SK-N-SH (cell line): Measurements from ENCODE around the gene DZIP1L. TPM values are rescaled to one million over a fixed set of nuclear protein-coding genes. Genes with fewer than 3 reads are reported as not detected.

Source experiments
- CTCF ChIA-PET: fragments of 300-600, 350-600 bp; formaldehyde crosslinking; extraction: SDS; loops from one replicate; lab custom pipeline; 2021; lab: Yijun Ruan, JAX
- POLR2A ChIA-PET: fragments of 350-600 bp; sonication (Branson Sonifier 250); formaldehyde crosslinking; extraction: SDS; loops from one replicate; lab custom pipeline; 2020; ENCODE audit warnings: antibody characterized with exemption, inconsistent platforms; lab: Yijun Ruan, JAX
- DNase-seq: peaks from one replicate; pipeline ENCODE4 v3.0.0; 2012
- H2AFZ ChIP-seq: fragments of 200-600 bp; sonication (generic); 2 replicates; pipeline ENCODE4 v1.8.1; 2016; ENCODE audit warnings: antibody characterized with exemption, mild to moderate bottlenecking, low read depth
- H3F3A ChIP-seq: fragments of 200-600 bp; sonication (generic); replicated peaks from 2 replicates; pipeline ENCODE3; 2016; ENCODE audit warnings: antibody characterized with exemption, mild to moderate bottlenecking; ENCODE audit not compliant: insufficient read depth
- H3K27ac ChIP-seq, 2 experiments: fragments of 200-500 bp in 1 of 2; fragments of 200-600 bp in 1 of 2; sonication (Bioruptor generic) in 1 of 2; sonication (generic), shearing (Covaris generic) in 1 of 2; 2 replicates each; pipeline versions ENCODE4 v1.5.1 to v1.6.1; 2014 to 2016; ENCODE audit warnings: low read depth in 2 of 2, inconsistent platforms in 1 of 2, low read length in 1 of 2, mild to moderate bottlenecking in 1 of 2, mixed read lengths in 1 of 2
- H3K27me3 ChIP-seq: fragments of 200-600 bp; sonication (generic), shearing (Covaris generic); 2 replicates; pipeline ENCODE4 v1.6.1; 2016; ENCODE audit warnings: mixed run types; ENCODE audit not compliant: insufficient read depth
- H3K36me3 ChIP-seq, 2 experiments: fragments of 200-500 bp in 1 of 2; fragments of 200-600 bp in 1 of 2; sonication (Bioruptor generic) in 1 of 2; sonication (generic) in 1 of 2; replicated peaks in 1 of 2; 2 replicates each; pipeline versions ENCODE3 to v1.5.1; 2014 to 2016; ENCODE audit warnings: low read length in 1 of 2, mild to moderate bottlenecking in 1 of 2; ENCODE audit not compliant: insufficient read depth in 2 of 2, control insufficient read depth in 1 of 2
- H3K4me1 ChIP-seq, 2 experiments: fragments of 200-500 bp in 1 of 2; fragments of 200-600 bp in 1 of 2; sonication (Bioruptor generic) in 1 of 2; sonication (generic), shearing (Covaris generic) in 1 of 2; 2 replicates each; pipeline versions ENCODE4 v1.5.1 to v1.6.1; 2014 to 2016; ENCODE audit warnings: low read depth in 1 of 2, low read length in 1 of 2, mixed run types in 1 of 2; ENCODE audit not compliant: insufficient read depth in 2 of 2, control insufficient read depth in 1 of 2
- H3K4me2 ChIP-seq: fragments of 200-600 bp; sonication (generic), shearing (Covaris generic); 2 replicates; pipeline ENCODE4 v1.6.1; 2017; ENCODE audit warnings: mixed run types
- H3K4me3 ChIP-seq, 2 experiments: fragments of 200-500 bp in 1 of 2; fragments of 200-600 bp in 1 of 2; sonication (Bioruptor generic) in 1 of 2; sonication (generic), shearing (Covaris generic) in 1 of 2; 2 replicates each; pipeline versions ENCODE4 v1.5.1 to v1.8.1; 2014 to 2016; ENCODE audit warnings: low read depth in 2 of 2, inconsistent platforms in 1 of 2, low read length in 1 of 2, mild to moderate bottlenecking in 1 of 2, mixed read lengths in 1 of 2, moderate library complexity in 1 of 2
- H3K79me2 ChIP-seq: fragments of 200-600 bp; sonication (generic); 2 replicates; pipeline ENCODE4 v1.8.1; 2017; ENCODE audit warnings: mild to moderate bottlenecking; ENCODE audit not compliant: insufficient read depth
- H3K9ac ChIP-seq: fragments of 200-600 bp; sonication (generic); 2 replicates; pipeline ENCODE4 v1.6.1; 2017; ENCODE audit warnings: mixed run types
- H3K9me2 ChIP-seq: fragments of 200-600 bp; sonication (generic); 2 replicates; pipeline ENCODE4 v1.6.1; 2017; ENCODE audit warnings: mixed run types
- H3K9me3 ChIP-seq: fragments of 200-600 bp; sonication (generic); 2 replicates; pipeline ENCODE4 v1.6.1; 2017; ENCODE audit warnings: mixed run types, mild to moderate bottlenecking, moderate library complexity
- H4K20me1 ChIP-seq: fragments of 200-600 bp; sonication (generic); 2 replicates; pipeline ENCODE4 v1.6.1; 2017; ENCODE audit warnings: mild to moderate bottlenecking, mixed run types; ENCODE audit not compliant: insufficient read depth
- CTCF ChIP-seq: fragments of 200-600 bp; sonication (generic); IDR thresholded peaks from 2 replicates; pipeline ENCODE4 v1.6.1; 2017; ENCODE audit warnings: antibody characterized with exemption, mild to moderate bottlenecking, moderate library complexity
- EP300 ChIP-seq, 2 experiments: IDR thresholded peaks; 2 replicates each; pipeline versions ENCODE4 v1.4.0 to v1.6.1; 2012; ENCODE audit warnings: borderline replicate concordance in 1 of 2, low read depth in 1 of 2, low read length in 1 of 2
- FOSL2 ChIP-seq: IDR thresholded peaks from 2 replicates; pipeline ENCODE4 v1.4.0; 2012; ENCODE audit warnings: low read depth, mild to moderate bottlenecking, moderate library complexity, borderline replicate concordance
- JUND ChIP-seq: IDR thresholded peaks from 2 replicates; pipeline ENCODE4 v1.4.0; 2012
- POLR2AphosphoS5 ChIP-seq: IDR thresholded peaks from 2 replicates; pipeline ENCODE4 v1.6.1; 2012; ENCODE audit warnings: low read depth, low read length
- RCOR1 ChIP-seq: fragments of 150-350 bp; IDR thresholded peaks from 2 replicates; pipeline ENCODE4 v1.6.1; 2017; ENCODE audit warnings: antibody characterized with exemption, low read length
- REST ChIP-seq: IDR thresholded peaks from 2 replicates; pipeline ENCODE4 v1.6.1; 2012; ENCODE audit warnings: mild to moderate bottlenecking, low read depth, low read length, moderate library complexity
- SIN3A ChIP-seq: IDR thresholded peaks from 2 replicates; pipeline ENCODE4 v1.6.1; 2012; ENCODE audit warnings: low read depth, mild to moderate bottlenecking, low read length, moderate library complexity, borderline replicate concordance
- USF1 ChIP-seq: IDR thresholded peaks from 2 replicates; pipeline ENCODE4 v1.4.0; 2012; ENCODE audit warnings: low read depth, borderline replicate concordance
- WGBS: methylation state at CpG from one replicate; pipeline ENCODE4 v1.1.6; 2017; ENCODE audit warnings: low lambda C conversion rate; 5-methylcytosine and 5-hydroxymethylcytosine counted together
- polyA plus RNA-seq, 3 experiments: library from polyadenylated mRNA; depleted of rRNA; stranded (reverse); fragments of >200 nt; gene quantifications; 2 replicates each; pipeline ENCODE4 v1.2.3, GENCODE V29; 2012
- TF ChIP-seq, protein P1 (sequence below): IDR thresholded peaks from 2 replicates; pipeline ENCODE4 v1.4.0; 2012; ENCODE audit warnings: low read depth
- TF ChIP-seq, protein P2 (sequence below): fragments of 150-350 bp; IDR thresholded peaks from 2 replicates; pipeline ENCODE4 v1.6.1; 2016; ENCODE audit warnings: mild to moderate bottlenecking, low read depth, low read length

The DZIP1L gene
- polyA plus RNA-seq, 1 of the 3 experiments (the other 2 are of a cell fraction), result 6.4 TPM

GRCh38 chr3:138165061-138165460 lies 49.7 kb upstream of the DZIP1L start (continued):
- TF ChIP-seq SIN3A, result no peak
- no peak for TF ChIP-seq REST
- TF ChIP-seq, protein P1, sequence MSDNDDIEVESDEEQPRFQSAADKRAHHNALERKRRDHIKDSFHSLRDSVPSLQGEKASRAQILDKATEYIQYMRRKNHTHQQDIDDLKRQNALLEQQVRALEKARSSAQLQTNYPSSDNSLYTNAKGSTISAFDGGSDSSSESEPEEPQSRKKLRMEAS, result no peak
- TF ChIP-seq USF1, result no peak

DNA sequence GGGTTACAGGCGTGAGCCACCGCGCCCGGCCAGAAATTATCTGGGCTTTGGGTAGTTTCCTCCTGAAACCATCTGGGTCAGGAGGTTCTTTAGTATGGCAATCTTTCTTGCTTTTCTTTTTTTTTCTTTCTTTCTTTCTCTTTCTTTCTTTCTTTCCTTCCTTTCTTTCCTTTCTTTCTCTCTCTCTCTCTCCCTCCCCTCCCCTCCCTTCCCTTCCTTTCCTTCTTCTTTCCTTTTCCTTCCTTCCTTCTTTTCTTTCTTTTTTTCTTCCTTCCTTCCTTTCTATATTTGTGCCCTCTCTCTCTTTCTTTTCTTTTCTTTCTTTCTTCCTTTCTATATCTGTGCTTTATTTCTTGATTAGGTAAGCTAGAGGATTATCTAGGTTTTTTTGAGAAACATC lies 42.3 kb upstream of the DZIP1L start:
- no peaks in the 10 kb centered on the region for H3F3A ChIP-seq
- no peak overlapping the region for H2AFZ ChIP-seq
- H3K79me2 ChIP-seq, result no peaks in the 10 kb centered on the region
- no peaks in the 10 kb centered on the region for H3K4me1 ChIP-seq
- H3K4me3 ChIP-seq, result no peak overlapping the region
- H3K36me3 ChIP-seq, result peaks cover 14 to 15% of the 10 kb centered on the region in 2 experiments
- H4K20me1 ChIP-seq, result no peaks in the 10 kb centered on the region
- H3K27me3 ChIP-seq, result no peaks in the 10 kb centered on the region
- no peak for DNase-seq
- H3K9me3 ChIP-seq, result no peaks in the 10 kb centered on the region
- TF ChIP-seq USF1 (no peak), EP300 (IDR thresholded peaks at IDR 0.05; ENCODE audit: borderline replicate concordance in 1 of 2, low read depth in 1 of 2, low read length in 1 of 2) (no peak), FOSL2 (no peak), POLR2AphosphoS5 (no peak), RCOR1 (no peak), JUND (no peak), CTCF (no peak)
- TF ChIP-seq, protein P2, sequence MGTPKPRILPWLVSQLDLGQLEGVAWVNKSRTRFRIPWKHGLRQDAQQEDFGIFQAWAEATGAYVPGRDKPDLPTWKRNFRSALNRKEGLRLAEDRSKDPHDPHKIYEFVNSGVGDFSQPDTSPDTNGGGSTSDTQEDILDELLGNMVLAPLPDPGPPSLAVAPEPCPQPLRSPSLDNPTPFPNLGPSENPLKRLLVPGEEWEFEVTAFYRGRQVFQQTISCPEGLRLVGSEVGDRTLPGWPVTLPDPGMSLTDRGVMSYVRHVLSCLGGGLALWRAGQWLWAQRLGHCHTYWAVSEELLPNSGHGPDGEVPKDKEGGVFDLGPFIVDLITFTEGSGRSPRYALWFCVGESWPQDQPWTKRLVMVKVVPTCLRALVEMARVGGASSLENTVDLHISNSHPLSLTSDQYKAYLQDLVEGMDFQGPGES, result no peak
- TF ChIP-seq, protein P1, result no peak
- POLR2A ChIA-PET, result no interaction called here
- no peaks in the 10 kb centered on the region for H3K9me2 ChIP-seq
- H3K4me2 ChIP-seq, result no peak overlapping the region
- CTCF ChIA-PET, result no interaction called here
- H3K9ac ChIP-seq, result no peak overlapping the region
- WGBS, result 97% methylated on average over 4 of the region's 4 CpGs
- H3K27ac ChIP-seq, result no peak overlapping the region
